GM12878 (cell line): ENCODE data around the gene KCNQ1. TPM values are rescaled to one million over a fixed set of nuclear protein-coding genes. Genes with fewer than 3 reads are reported as not detected.

Experiments
- ATAC-seq: fragments of 200-7000 bp; cut with Tn5 transposase; 3 replicates; pipeline ENCODE4 v1.9.1; 2020; ENCODE audit warnings: mild to moderate bottlenecking, moderate library complexity
- BruUV-seq: library from RNA; stranded (reverse); fragments of 400-500 nt; replicated peaks from 2 replicates; lab custom pipeline; 2021; lab: Mats Ljungman, UMichigan
- CTCF ChIA-PET: fragments of 300-600 bp; sonication (Branson Sonifier 250); formaldehyde crosslinking; extraction: SDS; loops from one replicate; lab custom pipeline; 2021; ENCODE audit warnings: inconsistent platforms; lab: Yijun Ruan, JAX
- POLR2A ChIA-PET: fragments of 350-600 bp; formaldehyde crosslinking; extraction: SDS; loops from one replicate; lab custom pipeline; 2021; ENCODE audit warnings: inconsistent platforms; lab: Charles Lee
- RAD21 ChIA-PET: fragments of 300-600 bp; sonication (Branson Sonifier 250); formaldehyde crosslinking; loops from one replicate; lab custom pipeline; 2023; ENCODE audit warnings: antibody characterized with exemption; ENCODE audit not compliant: unreplicated experiment; lab: Charles Lee
- SMC1A ChIA-PET: fragments of 300-600 bp; sonication (Branson Sonifier 250); formaldehyde crosslinking; loops from one replicate; lab custom pipeline; 2023; ENCODE audit not compliant: unreplicated experiment, uncharacterized antibody; lab: Charles Lee
- DNase-seq: peaks from one replicate; pipeline ENCODE4 v3.0.0-alpha.2; 2011; ENCODE audit warnings: low read depth, low spot score
- FAIRE-seq: peaks from 3 replicates; lab custom pipeline; 2011; peaks lifted over from hg19 to GRCh38; lab: Jason Lieb, UNC
- H2AFZ ChIP-seq: 2 replicates; pipeline ENCODE4 v1.6.0; 2011; ENCODE audit warnings: low read depth, low read length, control low read depth; ENCODE audit not compliant: control insufficient read depth
- H3K27ac ChIP-seq: 2 replicates; pipeline ENCODE4 v1.5.1; 2011; ENCODE audit warnings: control low read depth; ENCODE audit not compliant: control insufficient read depth, insufficient read depth
- H3K27me3 ChIP-seq, 2 experiments: replicated peaks in 1 of 2; 2 replicates each; pipeline versions ENCODE4 v1.6.0 to v1.6.1; 2011; ENCODE audit warnings: low read length in 1 of 2; ENCODE audit not compliant: control insufficient read depth in 2 of 2, insufficient read depth in 2 of 2
- H3K36me3 ChIP-seq, 2 experiments: 2 replicates each; pipeline ENCODE4 v1.5.1; 2011; ENCODE audit warnings: low read length in 1 of 2; ENCODE audit not compliant: control insufficient read depth in 2 of 2, insufficient read depth in 2 of 2
- H3K4me1 ChIP-seq: 2 replicates; pipeline ENCODE4 v1.6.1; 2011; ENCODE audit warnings: mild to moderate bottlenecking, low read length, moderate library complexity, mixed read lengths; ENCODE audit not compliant: control insufficient read depth, insufficient read depth
- H3K4me2 ChIP-seq: 2 replicates; pipeline ENCODE4 v1.6.0; 2011; ENCODE audit warnings: control low read depth; ENCODE audit not compliant: control insufficient read depth, insufficient read depth
- H3K4me3 ChIP-seq: fragments of 200-600 bp; sonication (generic); 2 replicates; pipeline ENCODE4 v1.5.1; 2016
- H3K79me2 ChIP-seq: 2 replicates; pipeline ENCODE4 v1.6.0; 2011; ENCODE audit warnings: low read length; ENCODE audit not compliant: control insufficient read depth, insufficient read depth
- H3K9ac ChIP-seq: 2 replicates; pipeline ENCODE4 v1.8.0; 2011; ENCODE audit warnings: low read length, control low read depth, mixed read lengths; ENCODE audit not compliant: control insufficient read depth, insufficient read depth
- H3K9me3 ChIP-seq: replicated peaks from 3 replicates; pipeline ENCODE4 v1.5.1; 2011; ENCODE audit warnings: mild to moderate bottlenecking, low read length; ENCODE audit not compliant: control insufficient read depth, insufficient read depth
- H4K20me1 ChIP-seq: 2 replicates; pipeline ENCODE4 v1.6.0; 2011; ENCODE audit not compliant: control insufficient read depth, insufficient read depth
- DPF2 ChIP-seq: fragments of 450-650 bp; IDR thresholded peaks from 2 replicates; pipeline ENCODE4 v1.6.1; 2017; ENCODE audit warnings: mild to moderate bottlenecking
- FOXM1 ChIP-seq: IDR thresholded peaks from 2 replicates; pipeline ENCODE4 v1.6.1; 2012; ENCODE audit warnings: low read depth, mild to moderate bottlenecking, inconsistent platforms, low read length, moderate library complexity
- NR2F1 ChIP-seq: fragments of 450-650 bp; conservative IDR thresholded peaks from 2 replicates; pipeline ENCODE4 v1.6.1; 2017; ENCODE audit warnings: mild to moderate bottlenecking
- PKNOX1 ChIP-seq: fragments of 450-650 bp; IDR thresholded peaks from 2 replicates; pipeline ENCODE4 v1.6.1; 2016; ENCODE audit warnings: mild to moderate bottlenecking
- POU2F2 ChIP-seq: IDR thresholded peaks from 3 replicates; pipeline ENCODE4 v1.6.1; 2011; ENCODE audit warnings: low read depth, mild to moderate bottlenecking, low read length, borderline replicate concordance
- ZBTB40 ChIP-seq: fragments of 450-650 bp; IDR thresholded peaks from 2 replicates; pipeline ENCODE4 v1.6.1; 2016; ENCODE audit warnings: mild to moderate bottlenecking, moderate library complexity, borderline replicate concordance
- WGBS: methylation state at CpG from one replicate; pipeline ENCODE4 v1.1.6; 2016; ENCODE audit warnings: low lambda C conversion rate; ENCODE audit not compliant: insufficient replicate concordance, insufficient coverage; ENCODE audit errors: missing lambda C conversion rate; 5-methylcytosine and 5-hydroxymethylcytosine counted together
- in situ Hi-C: fragments of 300-500 bp; cut with MboI; formaldehyde crosslinking; loops from 9 replicates; pipeline ENCODE4 v1.14.3; 2018; ENCODE audit warnings: mixed read lengths
- intact Hi-C: fragments of 100-400 bp; cut with micrococcal nuclease; formaldehyde crosslinking; loops from one replicate; pipeline ENCODE4 v1.14.2; 2022; ENCODE audit not compliant: unreplicated experiment
- polyA plus RNA-seq, 11 experiments: library from polyadenylated mRNA; depleted of rRNA in 4 of 11; unstranded in 6 of 11; stranded (reverse) in 5 of 11; fragments of >200 nt; fragmentation: Nextera tagmentation in 4 of 11; fragmentation: Illumina TruSeq in 1 of 11; extraction: Ambion mirVana in 4 of 11; extraction: Trizol in 1 of 11; gene quantifications; 1 replicate in 1 of 11; 2 replicates in 10 of 11; pipeline versions ENCODE4 v1.2.1 to v1.2.3, GENCODE V29; 2011 to 2016; ENCODE audit warnings: inconsistent platforms in 2 of 11, missing spikeins in 2 of 11, low read depth in 1 of 11
- total RNA-seq, 4 experiments: library from RNA; depleted of rRNA in 3 of 4; stranded (reverse); fragments of >200 nt in 3 of 4; fragmentation: Illumina TruSeq in 1 of 4; extraction: Trizol in 1 of 4; gene quantifications; 2 replicates each; pipeline versions ENCODE4 v1.2.1 to v1.2.3, GENCODE V29; 2013 to 2021

Gene KCNQ1
- total and polyA plus RNA-seq, 10 of the 15 experiments (the other 5 are each of a cell fraction or from before 2014, with no cell fraction given), result 0.03 to 0.15 (median 0.12) TPM; not detected in 7

GRCh38 chr11:2673871-2674471 is 229.2 kb downstream of the KCNQ1 start:
- DNase-seq (no peak), FAIRE-seq (no peak), ATAC-seq (no peak)
- Histone ChIP-seq H4K20me1 (no peaks in the 10 kb centered on the region), H3K4me1 (no peaks in the 10 kb centered on the region), H3K27me3 (no peaks in the 10 kb centered on the region), H3K4me2 (no peak overlapping the region), H3K36me3 (no peaks in the 10 kb centered on the region), H3K27ac (no peak overlapping the region), H2AFZ (no peak overlapping the region), H3K4me3 (no peak overlapping the region), H3K9me3 (no peaks in the 10 kb centered on the region), H3K9ac (no peak overlapping the region), H3K79me2 (no peaks in the 10 kb centered on the region; the same call in 1 of the 2 replicates)
- 77% methylated on average over 16 of the region's 16 CpGs for WGBS
- POLR2A ChIA-PET, result no interaction called here
- no TSS peak for BruUV-seq
- CTCF ChIA-PET, result no interaction called here
- TF ChIP-seq ZBTB40 (no peak), DPF2 (no peak), NR2F1 (no peak), PKNOX1 (peak; percentile 63), POU2F2 (no peak), FOXM1 (no peak)
- SMC1A ChIA-PET, result no interaction called here
- intact Hi-C loops, result no loop called here
- RAD21 ChIA-PET, result no interaction called here
- in situ Hi-C loops, result no loop called here
